Measurements from ENCODE around the gene PHIP. TPM values are rescaled to one million over a fixed set of nuclear protein-coding genes. Genes with fewer than 3 reads are reported as not detected.

The PHIP gene
- total RNA-seq, 4 donors from 2014 or later: 24.9 to 44.2 (median 32.9) TPM

- Histone ChIP-seq H3K9me3 (no peaks in the 10 kb centered on the region), H3K4me3 (no peak overlapping the region), H3K4me1 (no peaks in the 10 kb centered on the region), H3K27ac (no peak overlapping the region), H3K27me3 (no peaks in the 10 kb centered on the region), H3K36me3 (peaks cover 8 to 81% of the 10 kb centered on the region in 2 donors)
- no peak for TF ChIP-seq EP300 (IDR thresholded peaks at IDR 0.05)
- no peak for TF ChIP-seq CTCF (IDR thresholded peaks at IDR 0.05)
- TF ChIP-seq POLR2AphosphoS5 (IDR thresholded peaks at IDR 0.05): no peak
- TF ChIP-seq POLR2A (IDR thresholded peaks at IDR 0.05): no peak
- 93 to 94% methylated on average over 4 of the region's 4 CpGs for WGBS, 2 donors (ENCODE audit: low coverage in 1 of 2)
- no peak for ATAC-seq
These were observed 123.3 kb downstream of the PHIP start for GRCh38 chr6:78954740-78955139.

GRCh38 chr6:78953798-78954197 is 124.3 kb downstream of the PHIP start:
- peaks cover 8 to 84% of the 10 kb centered on the region in 2 donors for H3K36me3 ChIP-seq
- H3K9me3 ChIP-seq: peaks cover 0 to 8% (median 0%) of the 10 kb centered on the region in 3 donors
- no peak for ATAC-seq
- H3K27ac ChIP-seq: no peak overlapping the region
- no peak overlapping the region for H3K4me3 ChIP-seq
- no peak for TF ChIP-seq EP300 (IDR thresholded peaks at IDR 0.05)
- no peak for TF ChIP-seq POLR2AphosphoS5 (IDR thresholded peaks at IDR 0.05)
- no peak for TF ChIP-seq POLR2A (IDR thresholded peaks at IDR 0.05)
- TF ChIP-seq CTCF (IDR thresholded peaks at IDR 0.05): no peak
- WGBS, 2 donors (ENCODE audit: low coverage in 1 of 2): 92 to 97% methylated on average over 4 to 8 of the region's 8 CpGs
- no peaks in the 10 kb centered on the region for H3K4me1 ChIP-seq
- H3K27me3 ChIP-seq: no peaks in the 10 kb centered on the region

- Histone ChIP-seq H3K4me1 (no peaks in the 10 kb centered on the region), H3K27me3 (no peaks in the 10 kb centered on the region), H3K27ac (no peak overlapping the region), H3K9me3 (peaks cover 0 to 13% (median 0%) of the 10 kb centered on the region in 3 donors), H3K36me3 (peaks cover 8 to 92% of the 10 kb centered on the region in 2 donors), H3K4me3 (no peak overlapping the region)
- 100% methylated on average over 1 of the region's 1 CpG; no CpG with 5 or more reads in 1 of the 2 donors for WGBS, 2 donors (ENCODE audit: low coverage in 1 of 2)
- TF ChIP-seq POLR2AphosphoS5 (IDR thresholded peaks at IDR 0.05): no peak
- no peak for TF ChIP-seq POLR2A (IDR thresholded peaks at IDR 0.05)
- TF ChIP-seq EP300 (IDR thresholded peaks at IDR 0.05): no peak
- no peak for TF ChIP-seq CTCF (IDR thresholded peaks at IDR 0.05)
- ATAC-seq: no peak
These were observed 125.7 kb downstream of the PHIP start for GRCh38 chr6:78952362-78952761.

GRCh38 chr6:78948785-78949184 is 129.3 kb downstream of the PHIP start:
- no peaks in the 10 kb centered on the region for H3K4me1 ChIP-seq
- TF ChIP-seq CTCF (IDR thresholded peaks at IDR 0.05) (no peak), EP300 (IDR thresholded peaks at IDR 0.05) (no peak), POLR2A (IDR thresholded peaks at IDR 0.05) (no peak)
- H3K4me3 ChIP-seq: no peak overlapping the region
- H3K36me3 ChIP-seq: peaks cover 4 to 100% of the 10 kb centered on the region in 2 donors
- peaks cover 0 to 13% (median 0%) of the 10 kb centered on the region in 3 donors for H3K9me3 ChIP-seq
- ATAC-seq: no peak
- WGBS, 2 donors (ENCODE audit: low coverage in 1 of 2): 94% methylated on average over 3 of the region's 3 CpGs
- no peaks in the 10 kb centered on the region for H3K27me3 ChIP-seq
- H3K27ac ChIP-seq: no peak overlapping the region

- TF ChIP-seq POLR2A (IDR thresholded peaks at IDR 0.05): no peak
- TF ChIP-seq POLR2AphosphoS5 (IDR thresholded peaks at IDR 0.05): no peak
- no peak for TF ChIP-seq EP300 (IDR thresholded peaks at IDR 0.05)
- TF ChIP-seq CTCF (IDR thresholded peaks at IDR 0.05): no peak
- peaks cover 0 to 99% of the 10 kb centered on the region in 2 donors for H3K36me3 ChIP-seq
- peaks cover 0 to 13% (median 0%) of the 10 kb centered on the region in 3 donors for H3K9me3 ChIP-seq
- H3K27me3 ChIP-seq: no peaks in the 10 kb centered on the region
- no peaks in the 10 kb centered on the region for H3K4me1 ChIP-seq
- H3K27ac ChIP-seq: no peak overlapping the region
- H3K4me3 ChIP-seq: no peak overlapping the region
- no peak for ATAC-seq
- WGBS, 2 donors (ENCODE audit: low coverage in 1 of 2): 79 to 83% methylated on average over 2 of the region's 2 CpGs
These were observed 130.1 kb downstream of the PHIP start for GRCh38 chr6:78947962-78948361.

Data from gastroesophageal sphincter (tissue), 4 donors.